HG02610 (cell line): ENCODE measurements around the gene TRAPPC3L.
A peak's percentile ranks its signal among the peaks of the same experiment; 100 is the strongest.
"Not testable (repeated sequence)": the region's sequence is repeated elsewhere in the genome, so short reads cannot be mapped to it uniquely, and the experiment has no call there.

Experiments used
- ATAC-seq: cut with Tn5 transposase; IDR thresholded peaks from one replicate; pipeline ENCODE4 v1.9.1; 2021; ENCODE audit warnings: mild to moderate bottlenecking, moderate library complexity; ENCODE audit not compliant: unreplicated experiment

Gene TRAPPC3L

DNA sequence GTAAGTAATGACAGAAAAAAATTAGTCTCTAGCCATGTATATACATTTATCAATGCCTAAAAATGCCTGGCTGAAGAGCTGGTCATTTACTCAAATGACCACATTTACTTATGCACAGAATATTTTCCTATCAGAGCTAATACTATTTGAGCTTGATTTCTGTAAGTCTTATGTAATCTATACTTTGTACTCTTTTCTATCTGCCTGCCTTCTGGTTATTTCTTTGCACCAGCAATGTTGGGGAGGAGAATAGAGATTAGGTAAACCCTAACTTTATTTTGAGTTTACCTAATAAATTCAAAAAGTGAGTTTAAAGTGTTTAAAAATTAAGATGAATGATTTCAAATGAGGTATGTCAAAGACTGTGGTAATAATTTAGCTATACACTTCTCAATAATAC is 30.3 kb downstream of the TRAPPC3L start:
- no peak for ATAC-seq

DNA sequence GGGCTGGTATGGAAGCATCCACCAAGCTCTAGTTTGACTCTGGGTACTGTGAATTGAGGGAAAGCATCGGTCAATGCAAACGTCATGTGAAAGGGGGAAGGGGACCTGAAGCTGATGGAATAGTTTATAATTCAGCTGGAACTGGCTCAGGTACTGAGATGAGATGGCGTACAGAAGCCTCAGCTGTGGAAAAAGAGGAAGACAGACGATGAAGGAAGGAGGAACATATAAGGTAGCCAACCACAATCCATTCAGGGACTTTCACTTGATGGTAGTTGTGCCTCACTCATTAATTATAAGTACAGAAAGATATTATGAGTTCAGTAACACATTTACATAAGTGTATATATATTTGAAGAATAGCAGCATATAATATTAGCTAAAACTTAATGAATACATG is 31.4 kb downstream of the TRAPPC3L start:
- ATAC-seq: no peak

DNA sequence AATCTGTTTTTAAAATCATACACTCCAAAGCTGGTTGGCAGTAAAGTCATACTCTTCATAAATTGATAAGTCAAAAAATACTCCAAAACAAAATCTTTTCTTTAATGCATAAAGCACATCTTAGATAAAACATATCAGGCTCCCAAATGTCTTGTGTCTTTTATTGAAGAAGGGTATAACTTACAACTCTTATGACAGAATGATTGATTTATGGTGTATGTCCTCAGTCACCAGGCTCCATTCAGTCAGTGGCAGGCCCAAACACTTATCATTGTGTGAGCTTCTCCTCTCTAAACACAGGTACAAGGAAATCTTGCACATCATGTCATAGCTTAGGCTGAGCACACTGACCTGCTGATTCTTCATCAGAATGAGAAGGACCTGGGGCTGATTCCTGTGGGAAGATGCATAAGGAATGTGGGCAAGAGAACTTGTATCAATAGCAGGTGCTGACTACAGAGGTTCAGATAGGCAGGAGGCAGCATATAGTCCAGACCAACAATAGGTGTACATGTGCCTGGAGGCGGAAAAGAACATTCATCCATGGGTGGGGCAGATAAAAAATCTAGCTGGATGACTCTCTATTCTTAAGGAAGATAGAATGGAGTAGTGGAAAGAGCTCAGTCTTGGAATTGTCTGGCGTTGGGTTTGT is 32.1 kb downstream of the TRAPPC3L start:
- ATAC-seq: no peak

DNA sequence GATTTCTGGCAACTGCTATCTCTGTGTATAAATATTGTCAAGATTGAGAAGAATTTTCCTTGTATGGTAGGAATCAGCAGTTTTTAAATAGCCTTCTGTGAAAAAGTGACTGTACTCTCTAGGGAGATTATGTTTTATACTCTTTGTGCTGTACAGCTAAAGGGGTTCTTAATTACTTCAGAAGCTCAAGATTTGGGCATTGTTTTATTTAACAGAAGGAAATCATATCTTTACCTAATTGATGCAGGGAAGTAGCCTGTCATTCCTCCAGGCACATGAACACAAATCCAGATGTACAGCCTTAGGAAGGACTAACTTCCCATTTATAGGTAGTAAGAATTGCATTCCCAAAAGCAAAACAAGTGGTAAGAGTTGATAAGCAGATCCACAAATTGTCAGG is 32.8 kb downstream of the TRAPPC3L start:
- no peak for ATAC-seq

DNA sequence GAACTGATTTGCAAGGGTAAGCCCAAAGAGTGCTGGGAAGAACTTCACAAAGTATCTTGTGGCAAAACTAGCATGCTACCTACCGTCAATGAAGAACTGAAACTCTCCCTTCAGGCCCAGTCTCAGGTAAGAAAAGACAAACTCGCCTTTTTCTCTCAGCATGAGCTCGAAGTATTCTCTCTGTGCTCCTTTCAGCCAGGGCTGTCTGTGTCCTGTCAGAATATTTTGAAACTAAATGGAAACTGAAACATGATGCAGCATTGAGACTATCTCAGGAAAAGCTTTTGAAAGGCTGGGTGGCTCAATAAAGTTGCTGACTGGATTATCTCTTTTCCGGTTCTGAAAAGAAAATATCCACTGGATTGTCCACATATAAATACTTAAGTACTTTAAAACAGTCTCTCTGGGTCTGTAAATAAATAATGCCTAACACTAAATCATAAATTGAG is 33.3 kb downstream of the TRAPPC3L start:
- ATAC-seq: peak; percentile 53

DNA sequence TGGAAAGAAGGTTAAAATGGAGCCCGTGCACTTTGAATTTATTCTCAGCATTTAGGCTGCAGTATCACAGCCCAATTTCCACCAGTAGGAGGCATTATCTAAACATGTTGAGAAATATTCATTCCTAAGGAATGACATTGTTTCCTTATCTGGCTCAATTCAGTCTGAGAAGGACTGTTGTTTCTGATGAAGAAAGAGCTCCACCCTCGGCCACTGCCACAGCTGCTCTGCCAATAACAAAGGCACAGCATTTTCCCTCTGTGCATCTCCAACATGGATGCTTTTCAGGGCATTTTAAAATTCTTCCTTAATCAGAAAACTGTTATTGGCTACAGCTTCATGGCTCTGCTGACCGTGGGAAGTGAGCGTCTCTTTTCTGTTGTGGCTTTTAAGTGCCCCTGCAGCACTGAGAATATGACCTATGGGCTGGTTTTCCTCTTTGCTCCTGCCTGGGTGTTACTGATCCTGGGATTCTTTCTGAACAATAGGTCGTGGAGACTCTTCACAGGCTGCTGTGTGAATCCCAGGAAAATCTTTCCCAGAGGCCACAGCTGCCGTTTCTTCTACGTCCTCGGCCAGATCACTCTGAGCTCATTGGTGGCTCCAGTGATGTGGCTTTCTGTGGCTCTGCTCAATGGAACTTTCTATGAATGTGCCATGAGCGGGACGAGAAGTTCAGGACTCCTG is 33.9 kb downstream of the TRAPPC3L start, which contains the start of gene CALHM5:
Gene CALHM5 (plus strand): TSS at position 216 of the 687 bp plus-strand sequence. CDS start 58 bp downstream, at position 274.
- ATAC-seq: peak; percentile 10

DNA sequence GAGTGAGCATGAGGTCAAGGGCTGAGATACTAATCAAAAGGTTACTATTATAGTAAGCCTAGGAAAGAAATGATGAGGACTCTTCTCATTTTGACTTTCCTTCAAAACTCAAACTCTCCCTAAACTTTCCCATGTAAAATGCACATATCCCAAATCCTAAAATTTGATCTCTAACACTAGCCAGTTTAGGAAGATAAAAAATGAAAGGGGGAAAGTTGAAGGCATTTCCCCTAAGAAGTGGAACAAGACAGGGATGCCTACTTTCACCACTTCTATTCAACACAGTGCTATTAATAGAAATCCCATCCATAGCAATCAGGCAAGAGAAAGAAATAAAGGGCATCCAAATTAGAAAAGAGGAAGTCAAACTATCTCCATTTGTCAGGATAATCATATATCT is 37.0 kb downstream of the TRAPPC3L start:
- no peak for ATAC-seq

DNA sequence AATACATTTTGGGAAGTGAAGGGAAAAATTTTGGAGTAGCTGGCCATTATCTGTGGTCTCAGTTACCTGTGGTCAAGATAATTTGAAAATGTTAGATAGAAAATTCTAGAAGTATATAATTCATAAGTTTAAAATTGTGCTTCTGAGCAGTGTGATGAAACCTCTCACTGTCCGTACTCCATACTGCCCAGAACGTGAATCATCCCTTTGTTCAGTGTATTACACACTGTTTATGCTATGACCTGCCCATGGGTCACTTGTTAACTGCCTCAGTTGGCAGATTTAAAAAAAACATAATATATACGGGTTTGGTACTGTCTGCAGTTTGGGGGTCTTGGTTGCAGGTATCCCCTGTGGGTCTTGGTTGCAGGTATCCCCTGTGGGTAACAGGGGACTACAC is 38.2 kb downstream of the TRAPPC3L start:
- no peak for ATAC-seq

DNA sequence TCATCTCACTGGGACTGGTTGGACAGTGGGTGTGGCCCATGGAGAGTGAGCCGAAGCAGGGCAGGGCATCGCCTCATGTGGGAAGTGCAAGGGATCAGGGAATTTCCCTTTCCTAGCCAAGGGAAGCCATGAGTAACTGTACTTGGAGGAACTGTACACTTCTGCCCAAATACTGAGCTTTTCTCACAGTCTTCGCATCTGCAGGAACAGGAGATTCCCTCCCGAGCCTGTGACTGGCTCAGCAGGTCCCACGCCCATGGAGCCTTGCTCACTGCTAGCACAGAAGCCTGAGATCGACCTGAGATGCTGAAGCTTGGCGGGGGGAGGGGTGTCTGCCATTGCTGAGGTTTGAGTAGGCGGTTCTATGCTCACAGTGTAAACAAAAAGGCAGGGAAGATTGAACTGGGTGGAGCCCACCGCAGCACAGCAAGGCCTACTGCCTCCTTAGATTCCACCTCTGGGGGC is 44.5 kb downstream of the TRAPPC3L start:
- ATAC-seq: no peak

DNA sequence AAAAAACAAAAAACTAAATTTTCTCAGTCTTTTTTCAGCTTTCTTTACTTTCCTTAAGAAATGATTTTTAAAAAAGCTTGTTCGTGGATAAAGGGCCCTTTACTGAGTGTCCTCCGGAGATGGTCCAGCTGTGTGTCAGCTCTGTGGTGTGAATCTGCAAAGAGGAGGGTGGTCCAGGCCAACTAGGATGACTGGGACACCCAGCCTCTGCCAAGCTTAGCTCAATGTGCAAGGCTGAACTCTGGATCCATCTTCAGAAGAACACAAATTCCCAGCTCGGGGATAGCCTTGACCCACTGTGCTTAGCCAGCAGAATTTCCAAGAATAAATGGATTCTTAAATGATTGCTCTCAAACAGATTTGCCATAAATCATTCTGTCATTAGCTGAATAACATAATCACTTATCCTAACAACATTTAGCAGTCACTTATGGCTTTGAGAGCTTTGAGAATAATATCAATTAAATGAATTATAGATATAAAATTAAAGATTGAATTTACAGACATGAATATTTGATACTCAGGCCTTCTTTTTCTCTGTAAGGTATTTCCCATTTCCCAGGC is 48.3 kb downstream of the TRAPPC3L start:
- ATAC-seq: no peak

DNA sequence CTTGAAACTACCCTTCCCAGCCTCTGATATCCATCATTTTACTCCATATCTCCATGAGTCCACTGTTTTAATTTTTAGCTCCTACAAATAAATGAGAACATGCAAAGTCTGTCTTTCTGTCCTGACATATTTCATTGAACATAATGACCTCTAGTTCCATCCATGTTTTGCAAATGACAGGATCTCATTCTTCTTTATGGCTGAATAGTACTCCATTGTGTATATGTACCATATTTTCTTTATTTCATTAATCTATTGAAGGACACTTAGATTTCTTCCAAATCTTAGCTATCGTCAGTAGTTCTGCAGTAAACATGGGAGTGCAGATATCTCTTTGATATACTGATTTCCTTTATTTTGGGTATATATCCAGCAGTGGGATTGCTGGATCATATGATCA is 50.3 kb downstream of the TRAPPC3L start:
- ATAC-seq: not testable (repeated sequence)

DNA sequence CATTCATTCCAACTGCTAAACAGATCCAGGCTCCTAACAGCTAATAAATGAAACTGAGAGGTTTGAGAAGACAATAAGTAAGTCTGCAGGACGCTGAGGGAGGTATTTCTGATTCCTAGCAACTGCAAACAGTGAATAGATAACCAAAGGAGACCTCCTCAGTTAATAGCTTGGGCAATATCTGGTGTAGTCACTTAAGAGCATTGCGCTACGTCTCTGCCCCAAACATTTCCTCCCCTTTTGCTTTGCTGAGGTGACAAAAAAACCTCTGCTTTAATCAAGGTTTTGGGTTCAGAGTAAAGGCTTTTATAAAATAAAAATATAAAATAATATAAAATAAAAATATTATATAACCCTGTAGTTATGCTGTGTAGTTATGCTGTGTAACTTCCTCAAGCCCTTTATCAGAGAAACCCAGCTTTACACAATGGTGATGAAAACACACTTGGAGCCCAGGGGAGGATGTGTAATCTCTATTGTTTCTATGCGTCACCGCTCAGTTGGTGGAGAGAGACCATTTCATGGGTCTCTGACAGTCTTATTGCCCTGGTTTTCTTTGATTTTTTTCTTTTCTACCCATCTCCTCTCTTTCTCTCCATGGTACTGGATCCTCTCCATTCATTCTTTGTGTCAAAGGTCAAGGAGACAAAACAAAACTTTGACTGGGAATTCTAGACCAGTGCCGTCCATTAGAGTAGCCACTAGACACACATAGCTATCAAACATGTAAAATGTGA is 53.0 kb downstream of the TRAPPC3L start:
- no peak for ATAC-seq

DNA sequence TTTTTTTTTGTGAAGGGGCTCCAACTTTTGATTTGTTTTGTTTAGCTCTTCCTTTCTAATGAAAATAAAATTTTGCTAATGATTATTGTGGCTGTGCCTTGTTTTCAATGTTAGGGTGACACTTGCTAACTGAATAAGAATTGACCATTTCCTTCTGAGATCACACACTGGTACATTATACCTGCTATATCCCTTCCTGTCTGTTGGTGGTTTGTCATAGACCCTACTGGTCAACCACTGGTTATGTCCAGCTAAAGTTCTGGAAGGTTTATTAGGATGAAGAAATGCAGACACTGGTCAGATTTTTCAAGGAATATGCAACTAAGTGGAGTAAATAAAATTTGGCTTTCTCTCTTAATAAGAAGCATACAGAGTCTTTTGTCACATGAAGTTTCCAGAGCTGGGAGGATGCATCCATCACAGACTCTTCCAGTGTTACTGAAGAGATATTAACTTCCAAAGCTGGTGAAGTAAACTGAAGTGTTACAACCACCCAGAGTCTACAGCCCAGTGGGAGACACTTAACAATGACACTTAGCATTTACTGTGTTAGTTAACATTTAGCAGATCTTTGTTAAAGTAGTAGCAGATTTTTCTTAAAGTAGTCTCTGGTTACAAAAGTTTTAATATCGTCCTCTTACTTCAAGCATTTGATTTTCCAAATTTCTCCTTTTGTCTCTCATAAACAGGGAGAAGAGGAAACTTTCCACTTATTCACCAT is 53.7 kb downstream of the TRAPPC3L start:
- no peak for ATAC-seq

DNA sequence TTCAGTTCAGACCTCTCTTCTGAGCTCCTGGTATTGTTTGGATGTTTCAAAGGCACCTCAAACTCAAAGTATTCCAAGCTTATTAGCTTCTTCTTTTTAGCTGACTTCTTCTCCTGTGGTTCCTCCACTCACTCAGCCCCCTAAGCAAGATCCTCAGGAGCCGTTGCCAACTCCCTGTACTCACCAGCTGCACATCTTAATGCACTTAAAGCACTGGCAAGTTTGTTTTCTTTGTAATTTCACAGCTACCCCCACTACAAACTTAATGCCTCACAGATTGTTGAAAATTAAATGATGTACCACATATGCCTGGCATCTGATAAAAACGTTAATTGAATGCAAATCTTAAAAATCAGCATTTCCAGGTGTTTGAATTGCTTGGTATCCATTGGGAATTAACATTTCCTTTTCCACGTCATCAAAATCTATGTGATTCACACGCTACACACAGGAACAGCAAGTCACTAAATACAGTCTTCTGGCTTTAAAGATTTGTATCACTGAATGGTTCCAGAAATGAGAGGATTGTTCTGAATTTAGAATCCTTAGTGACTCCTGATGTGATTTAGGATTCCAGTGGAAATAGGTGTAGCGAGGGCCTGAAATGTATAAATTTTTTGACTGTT is 59.8 kb downstream of the TRAPPC3L start:
- no peak for ATAC-seq

DNA sequence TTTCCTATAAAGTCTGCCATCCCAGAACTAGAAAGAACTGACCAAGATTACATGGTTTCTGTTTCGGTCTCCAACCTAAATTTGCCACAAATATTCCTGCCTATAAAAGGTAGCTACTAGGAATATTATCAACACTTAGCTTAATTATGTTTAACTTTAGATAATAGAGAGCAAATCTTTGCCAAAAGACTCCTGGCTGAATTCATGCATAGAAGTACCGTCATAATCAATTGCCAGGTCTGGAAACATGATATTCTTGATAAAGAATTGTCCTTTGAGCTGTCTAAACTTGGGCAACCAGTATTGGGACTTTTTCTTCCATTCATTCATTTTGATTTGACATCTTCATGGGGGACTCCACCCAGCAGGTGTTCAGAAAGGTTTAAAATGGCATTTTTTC is 61.9 kb downstream of the TRAPPC3L start:
- no peak for ATAC-seq

DNA sequence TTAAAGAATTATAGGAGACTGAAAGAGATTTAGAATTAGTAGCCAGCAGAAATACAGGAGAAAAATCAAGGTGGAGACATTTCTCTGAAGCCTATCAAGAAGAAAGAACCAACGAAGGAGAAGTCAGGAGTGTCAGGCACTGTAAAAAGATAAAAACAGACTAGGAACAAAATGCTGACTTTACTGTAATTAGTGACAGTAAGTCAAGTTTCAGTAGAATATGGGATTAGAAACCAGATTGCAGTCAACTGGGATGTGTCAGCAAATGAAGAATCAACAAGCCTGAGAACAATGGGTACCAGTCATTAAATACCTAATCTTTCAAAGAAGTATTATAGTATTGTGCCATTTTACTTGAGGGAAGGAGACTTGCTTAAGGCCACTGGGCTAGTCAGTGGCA is 62.7 kb downstream of the TRAPPC3L start:
- ATAC-seq: no peak

DNA sequence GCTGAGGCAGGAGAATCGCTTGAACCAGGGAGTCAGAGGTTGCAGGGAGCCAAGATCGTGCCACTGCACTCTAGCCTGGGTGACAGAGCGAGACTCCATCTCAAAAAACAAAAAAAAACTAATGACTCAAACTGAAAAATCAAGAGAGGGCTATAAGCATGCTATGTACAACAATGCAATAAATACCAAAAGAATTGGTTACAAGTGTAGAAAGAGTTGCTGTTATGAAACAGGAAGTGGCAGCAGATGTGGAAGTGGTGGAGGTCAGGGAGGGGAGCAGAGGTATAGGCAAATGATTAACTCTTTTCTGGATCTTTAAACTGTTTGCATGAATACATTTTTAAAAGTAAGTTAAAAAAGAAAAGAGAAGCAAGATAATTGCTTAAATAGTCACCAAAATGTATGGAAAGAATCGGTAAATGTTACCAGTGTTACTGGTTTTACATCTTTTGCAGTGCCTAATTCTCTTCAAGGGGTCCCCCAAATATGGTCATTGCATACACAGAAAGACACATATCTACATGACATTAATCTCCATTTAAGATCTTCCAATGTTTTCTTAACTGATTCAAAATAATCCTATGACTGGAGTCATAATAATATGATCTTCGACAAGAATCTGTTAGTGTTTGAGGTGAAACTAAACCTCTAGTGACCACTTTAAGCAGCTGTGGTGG is 69.3 kb downstream of the TRAPPC3L start:
- ATAC-seq: peak; percentile 100

DNA sequence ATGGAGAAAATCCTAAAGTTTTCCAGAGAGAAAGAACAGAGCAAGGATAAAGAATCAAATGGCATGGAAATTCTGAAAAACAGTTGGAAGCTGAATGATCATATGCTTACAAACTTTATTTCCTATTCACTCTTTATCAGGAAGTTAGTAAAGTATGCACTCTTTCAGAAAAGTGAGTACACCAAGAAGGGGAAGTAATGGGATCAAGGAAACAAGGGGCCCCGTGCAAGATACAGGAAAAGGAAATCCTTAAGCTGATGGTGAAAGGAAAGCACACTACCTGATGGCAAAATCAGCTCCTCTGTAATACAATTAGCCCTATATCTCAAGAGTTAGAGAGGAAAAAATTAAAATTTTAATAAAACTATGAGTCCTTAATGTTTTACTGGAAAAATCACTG is 70.3 kb downstream of the TRAPPC3L start:
- ATAC-seq: no peak

DNA sequence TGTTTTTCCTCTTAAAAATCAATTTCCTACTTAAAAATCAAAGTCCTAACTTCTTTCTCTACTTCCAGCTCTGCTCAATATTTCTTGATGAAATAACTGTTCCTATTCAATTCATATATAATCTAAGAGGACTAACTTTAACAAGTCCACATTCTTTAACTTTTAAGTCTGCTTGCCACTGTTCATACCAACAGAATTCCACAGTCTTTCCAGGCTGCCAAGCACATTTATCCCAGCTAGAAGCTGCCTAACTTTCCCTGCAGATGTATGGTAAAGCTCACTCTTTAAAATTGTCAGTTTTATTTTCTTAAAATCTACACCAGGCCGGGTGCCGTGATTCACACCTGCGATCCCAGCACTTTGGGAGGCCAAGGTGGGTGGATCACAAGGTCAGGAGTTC is 72.8 kb downstream of the TRAPPC3L start:
- no peak for ATAC-seq

DNA sequence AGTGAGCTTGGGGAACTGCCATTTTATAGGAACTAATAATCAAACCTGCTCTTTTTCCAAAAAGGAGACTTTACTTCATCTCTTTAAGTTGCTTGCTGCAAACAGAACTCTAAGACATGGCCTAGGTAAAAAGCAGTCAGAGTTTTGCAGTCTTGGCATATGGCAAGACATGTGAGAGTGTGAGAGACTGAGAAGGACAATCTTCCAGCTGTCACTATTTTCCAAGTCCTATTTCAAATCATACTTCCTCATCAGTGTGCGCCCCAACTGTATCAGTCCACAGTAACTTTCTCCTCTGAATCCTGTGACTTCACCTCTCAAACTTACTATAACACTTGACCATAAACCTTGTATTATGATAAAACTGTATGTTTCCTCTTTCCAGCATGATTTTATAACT is 74.0 kb downstream of the TRAPPC3L start:
- no peak for ATAC-seq
